HEK293 (cell line): ENCODE results near the gene TTC33.

ENCODE experiments used
- BCL11B ChIP-seq: fragments of 450-650 bp; formaldehyde crosslinking; IDR thresholded peaks from 2 replicates; pipeline ENCODE4 v1.5.1; 2016; ENCODE audit warnings: low read depth, missing biosample characterization, missing genetic modification characterization
- CTCF ChIP-seq: fragments of 450-650 bp; formaldehyde crosslinking; IDR thresholded peaks from 2 replicates; pipeline ENCODE4 v1.5.1; 2016; ENCODE audit warnings: missing biosample characterization, missing genetic modification characterization
- GFI1B ChIP-seq: fragments of 450-650 bp; formaldehyde crosslinking; IDR thresholded peaks from 2 replicates; pipeline ENCODE4 v1.5.1; 2016; ENCODE audit warnings: missing biosample characterization, missing genetic modification characterization
- KLF16 ChIP-seq: fragments of 450-650 bp; formaldehyde crosslinking; IDR thresholded peaks from 2 replicates; pipeline ENCODE4 v1.5.1; 2017; ENCODE audit warnings: missing biosample characterization, missing genetic modification characterization
- KLF9 ChIP-seq: fragments of 450-650 bp; formaldehyde crosslinking; IDR thresholded peaks from 2 replicates; pipeline ENCODE4 v1.5.1; 2016; ENCODE audit warnings: missing biosample characterization, missing genetic modification characterization, low read depth
- OVOL3 ChIP-seq: fragments of 450-650 bp; formaldehyde crosslinking; IDR thresholded peaks from 2 replicates; pipeline ENCODE4 v1.5.1; 2016; ENCODE audit warnings: missing biosample characterization, missing genetic modification characterization
- PBX3 ChIP-seq: sonication (generic); formaldehyde crosslinking; IDR thresholded peaks from 2 replicates; pipeline ENCODE4 v1.8.1; 2022; ENCODE audit warnings: mild to moderate bottlenecking, moderate library complexity, missing genetic modification reagents
- RBAK ChIP-seq: fragments of 450-650 bp; formaldehyde crosslinking; IDR thresholded peaks from 2 replicates; pipeline ENCODE4 v1.5.1; 2016; ENCODE audit warnings: missing biosample characterization, missing genetic modification characterization
- REPIN1 ChIP-seq: fragments of 450-650 bp; formaldehyde crosslinking; IDR thresholded peaks from 2 replicates; pipeline ENCODE4 v1.5.1; 2017; ENCODE audit warnings: missing biosample characterization, missing genetic modification characterization, low read depth
- SP7 ChIP-seq: fragments of 450-650 bp; formaldehyde crosslinking; IDR thresholded peaks from 2 replicates; pipeline ENCODE4 v1.5.1; 2016; ENCODE audit warnings: missing biosample characterization, missing genetic modification characterization
- YY1 ChIP-seq: fragments of 450-650 bp; formaldehyde crosslinking; IDR thresholded peaks from 2 replicates; pipeline ENCODE4 v1.5.1; 2018; ENCODE audit warnings: missing biosample characterization, missing genetic modification characterization
- ZBTB1 ChIP-seq: fragments of 450-650 bp; formaldehyde crosslinking; IDR thresholded peaks from 2 replicates; pipeline ENCODE4 v1.5.1; 2016; ENCODE audit warnings: missing biosample characterization, missing genetic modification characterization
- ZBTB48 ChIP-seq: fragments of 450-650 bp; formaldehyde crosslinking; IDR thresholded peaks from 2 replicates; pipeline ENCODE4 v1.5.1; 2016; ENCODE audit warnings: missing biosample characterization, missing genetic modification characterization
- ZBTB8A ChIP-seq: fragments of 450-650 bp; formaldehyde crosslinking; IDR thresholded peaks from 2 replicates; pipeline ENCODE4 v1.5.1; 2016; ENCODE audit warnings: missing biosample characterization, missing genetic modification characterization
- ZFP41 ChIP-seq: fragments of 450-650 bp; formaldehyde crosslinking; IDR thresholded peaks from 2 replicates; pipeline ENCODE4 v1.5.1; 2016; ENCODE audit warnings: missing biosample characterization, missing genetic modification characterization, borderline replicate concordance
- ZNF169 ChIP-seq: fragments of 450-650 bp; formaldehyde crosslinking; IDR thresholded peaks from 2 replicates; pipeline ENCODE4 v1.5.1; 2016; ENCODE audit warnings: missing biosample characterization, missing genetic modification characterization
- ZNF2 ChIP-seq: fragments of 450-650 bp; formaldehyde crosslinking; IDR thresholded peaks from 2 replicates; pipeline ENCODE4 v1.5.1; 2016; ENCODE audit warnings: missing biosample characterization, missing genetic modification characterization
- ZNF248 ChIP-seq: fragments of 450-650 bp; formaldehyde crosslinking; IDR thresholded peaks from 2 replicates; pipeline ENCODE4 v1.5.1; 2017; ENCODE audit warnings: missing biosample characterization, missing genetic modification characterization
- ZNF324 ChIP-seq: fragments of 450-650 bp; formaldehyde crosslinking; IDR thresholded peaks from 2 replicates; pipeline ENCODE4 v1.5.1; 2016; ENCODE audit warnings: missing biosample characterization, missing genetic modification characterization
- ZNF341 ChIP-seq: fragments of 450-650 bp; formaldehyde crosslinking; IDR thresholded peaks from 2 replicates; pipeline ENCODE4; 2016; ENCODE audit warnings: low read depth, missing biosample characterization, missing genetic modification characterization
- ZNF354C ChIP-seq: fragments of 450-650 bp; formaldehyde crosslinking; IDR thresholded peaks from 2 replicates; pipeline ENCODE4 v1.5.1; 2016; ENCODE audit warnings: missing biosample characterization, missing genetic modification characterization, low read depth, borderline replicate concordance
- ZNF394 ChIP-seq: fragments of 450-650 bp; formaldehyde crosslinking; IDR thresholded peaks from 2 replicates; pipeline ENCODE4 v1.5.1; 2016; ENCODE audit warnings: missing biosample characterization, missing genetic modification characterization, mild to moderate bottlenecking, moderate library complexity, borderline replicate concordance
- ZNF416 ChIP-seq: fragments of 450-650 bp; formaldehyde crosslinking; IDR thresholded peaks from 2 replicates; pipeline ENCODE4 v1.5.1; 2016; ENCODE audit warnings: missing biosample characterization, missing genetic modification characterization
- ZNF501 ChIP-seq: fragments of 450-650 bp; formaldehyde crosslinking; IDR thresholded peaks from 2 replicates; pipeline ENCODE4 v1.5.1; 2016; ENCODE audit warnings: missing biosample characterization, missing genetic modification characterization
- ZNF510 ChIP-seq: fragments of 450-650 bp; formaldehyde crosslinking; IDR thresholded peaks from 2 replicates; pipeline ENCODE4 v1.5.1; 2018; ENCODE audit warnings: mild to moderate bottlenecking, missing genetic modification characterization, missing biosample characterization; ENCODE audit not compliant: insufficient replicate concordance
- ZNF560 ChIP-seq: fragments of 450-650 bp; formaldehyde crosslinking; IDR thresholded peaks from 2 replicates; pipeline ENCODE4 v1.5.1; 2017; ENCODE audit warnings: missing biosample characterization, missing genetic modification characterization, borderline replicate concordance
- ZNF596 ChIP-seq: fragments of 450-650 bp; IDR thresholded peaks from 2 replicates; pipeline ENCODE4 v1.5.0; 2018; ENCODE audit warnings: missing biosample characterization, mild to moderate bottlenecking, missing genetic modification characterization, moderate library complexity
- ZNF600 ChIP-seq: fragments of 450-650 bp; formaldehyde crosslinking; IDR thresholded peaks from 2 replicates; pipeline ENCODE4 v1.5.1; 2016; ENCODE audit warnings: missing biosample characterization, missing genetic modification characterization
- ZNF610 ChIP-seq: fragments of 450-650 bp; formaldehyde crosslinking; IDR thresholded peaks from 2 replicates; pipeline ENCODE4 v1.5.1; 2016; ENCODE audit warnings: missing biosample characterization, missing genetic modification characterization, borderline replicate concordance
- ZNF645 ChIP-seq: fragments of 450-650 bp; formaldehyde crosslinking; IDR thresholded peaks from 2 replicates; pipeline ENCODE4; 2016; ENCODE audit warnings: missing biosample characterization, missing genetic modification characterization
- ZNF660 ChIP-seq: fragments of 450-650 bp; IDR thresholded peaks from 2 replicates; pipeline ENCODE4 v1.5.1; 2018; ENCODE audit warnings: missing biosample characterization, mild to moderate bottlenecking, missing genetic modification characterization
- ZNF670 ChIP-seq: fragments of 450-650 bp; formaldehyde crosslinking; IDR thresholded peaks from 2 replicates; pipeline ENCODE4 v1.5.1; 2016; ENCODE audit warnings: missing biosample characterization, missing genetic modification characterization, low read depth
- ZSCAN30 ChIP-seq: fragments of 450-650 bp; IDR thresholded peaks from 2 replicates; pipeline ENCODE4 v1.5.1; 2018; ENCODE audit warnings: missing biosample characterization, mild to moderate bottlenecking, missing genetic modification characterization, moderate library complexity
- TF ChIP-seq, protein P1 (sequence below): fragments of 450-650 bp; formaldehyde crosslinking; IDR thresholded peaks from 2 replicates; pipeline ENCODE4 v1.5.1; 2016; ENCODE audit warnings: missing biosample characterization, missing genetic modification characterization
- TF ChIP-seq, protein P2 (sequence below): fragments of 450-650 bp; formaldehyde crosslinking; IDR thresholded peaks from 2 replicates; pipeline ENCODE4 v1.5.1; 2016; ENCODE audit warnings: missing biosample characterization, missing genetic modification characterization

Gene TTC33

GRCh38 chr5:40798012-40798800 lies 42.4 kb upstream of the TTC33 start, which contains the start of gene PRKAA1 (continued):
- no peak for TF ChIP-seq ZNF560 (tag by site-specific recombination)
- TF ChIP-seq BCL11B: no peak
- TF ChIP-seq REPIN1 (tag by site-specific recombination): peak; percentile 82
- peak; percentile 97 for TF ChIP-seq ZBTB8A (tag by site-specific recombination)
- TF ChIP-seq ZNF600: peak; percentile 89
- TF ChIP-seq KLF16 (tag by site-specific recombination): peak; percentile 25; the same call in 1 of the 2 replicates
- TF ChIP-seq KLF9: peak; percentile 77
- TF ChIP-seq ZBTB1: peak; percentile 97
- peak; percentile 81 for TF ChIP-seq ZNF501
- TF ChIP-seq ZSCAN30 (tag by site-specific recombination): peak; percentile 85
- peak; percentile 39; the same call in 1 of the 2 replicates for TF ChIP-seq GFI1B (tag by site-specific recombination)
- TF ChIP-seq ZNF670 (tag by site-specific recombination): no peak
- 0 out of 2 replicates have a peak, but pooled peaks have one; percentile 64 for TF ChIP-seq PBX3 (CRISPR knock-in tag)
- no peak for TF ChIP-seq ZNF645 (tag by site-specific recombination)
- peak; percentile 35 for TF ChIP-seq ZNF596 (tag by site-specific recombination)
- no peak for TF ChIP-seq ZNF354C (tag by site-specific recombination)
- TF ChIP-seq, protein P1, sequence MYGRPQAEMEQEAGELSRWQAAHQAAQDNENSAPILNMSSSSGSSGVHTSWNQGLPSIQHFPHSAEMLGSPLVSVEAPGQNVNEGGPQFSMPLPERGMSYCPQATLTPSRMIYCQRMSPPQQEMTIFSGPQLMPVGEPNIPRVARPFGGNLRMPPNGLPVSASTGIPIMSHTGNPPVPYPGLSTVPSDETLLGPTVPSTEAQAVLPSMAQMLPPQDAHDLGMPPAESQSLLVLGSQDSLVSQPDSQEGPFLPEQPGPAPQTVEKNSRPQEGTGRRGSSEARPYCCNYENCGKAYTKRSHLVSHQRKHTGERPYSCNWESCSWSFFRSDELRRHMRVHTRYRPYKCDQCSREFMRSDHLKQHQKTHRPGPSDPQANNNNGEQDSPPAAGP (tag by site-specific recombination): 0 out of 2 replicates have a peak, but pooled peaks have one; percentile 22
- peak; percentile 87 for TF ChIP-seq CTCF
- peak; percentile 70 for TF ChIP-seq SP7 (tag by site-specific recombination)
- no peak for TF ChIP-seq ZFP41 (tag by site-specific recombination)
- TF ChIP-seq ZNF610 (tag by site-specific recombination): peak; percentile 57; the same call in 1 of the 2 replicates
- no peak; the same call in 1 of the 2 replicates for TF ChIP-seq ZBTB48 (tag by site-specific recombination)
- TF ChIP-seq ZNF416: no peak
- TF ChIP-seq RBAK (tag by site-specific recombination): no peak
- TF ChIP-seq, protein P2, sequence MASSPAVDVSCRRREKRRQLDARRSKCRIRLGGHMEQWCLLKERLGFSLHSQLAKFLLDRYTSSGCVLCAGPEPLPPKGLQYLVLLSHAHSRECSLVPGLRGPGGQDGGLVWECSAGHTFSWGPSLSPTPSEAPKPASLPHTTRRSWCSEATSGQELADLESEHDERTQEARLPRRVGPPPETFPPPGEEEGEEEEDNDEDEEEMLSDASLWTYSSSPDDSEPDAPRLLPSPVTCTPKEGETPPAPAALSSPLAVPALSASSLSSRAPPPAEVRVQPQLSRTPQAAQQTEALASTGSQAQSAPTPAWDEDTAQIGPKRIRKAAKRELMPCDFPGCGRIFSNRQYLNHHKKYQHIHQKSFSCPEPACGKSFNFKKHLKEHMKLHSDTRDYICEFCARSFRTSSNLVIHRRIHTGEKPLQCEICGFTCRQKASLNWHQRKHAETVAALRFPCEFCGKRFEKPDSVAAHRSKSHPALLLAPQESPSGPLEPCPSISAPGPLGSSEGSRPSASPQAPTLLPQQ: peak; percentile 41
- TF ChIP-seq YY1: peak; percentile 71
- peak; percentile 50 for TF ChIP-seq ZNF341 (tag by site-specific recombination)
- 0 out of 2 replicates have a peak, but pooled peaks have one; percentile 4 for TF ChIP-seq ZNF394 (tag by site-specific recombination)
- TF ChIP-seq OVOL3: 0 out of 2 replicates have a peak, but pooled peaks have one; percentile 13
- peak; percentile 76 for TF ChIP-seq ZNF2
- no peak for TF ChIP-seq ZNF169 (tag by site-specific recombination)
- peak; percentile 31; the same call in 1 of the 2 replicates for TF ChIP-seq ZNF324 (tag by site-specific recombination)
- peak; percentile 57; the same call in 1 of the 2 replicates for TF ChIP-seq ZNF660
- no peak for TF ChIP-seq ZNF510 (tag by site-specific recombination)
- TF ChIP-seq ZNF248 (tag by site-specific recombination): no peak
